Measurements from ENCODE around the gene SLC2A11. TPM values are rescaled to one million over a fixed set of nuclear protein-coding genes. Genes with fewer than 3 reads are reported as not detected.

Gene SLC2A11
- total RNA-seq, 4 donors from 2014 or later, result 6.9 to 28.9 (median 13.4) TPM

- Histone ChIP-seq H3K4me3 (peak overlapping the region; percentile 71 to 86 (median 74)), H3K27ac (peak overlapping the region; percentile 90 to 97 (median 93)), H3K36me3 (peaks cover 0 to 19% (median 0%) of the 10 kb centered on the region in 3 donors), H3K4me1 (peaks cover 0 to 42% (median 19%) of the 10 kb centered on the region in 4 donors), H3K9me3 (no peaks in the 10 kb centered on the region), H3K27me3 (no peaks in the 10 kb centered on the region)
- WGBS, 2 donors, result 31 to 45% methylated on average over 11 of the region's 11 CpGs
- no peak for DNase-seq (ENCODE audit: low spot score in 2 of 2)
- TF ChIP-seq EP300 (IDR thresholded peaks at IDR 0.05) (no peak), POLR2A (IDR thresholded peaks at IDR 0.05) (no peak), CTCF (IDR thresholded peaks at IDR 0.05) (no peak)
Observed at GRCh38 chr22:23893121-23893944, 35.7 kb downstream of the SLC2A11 start.

GRCh38 chr22:23893945-23894709 is 36.5 kb downstream of the SLC2A11 start, which contains the start of gene MIF:
TSS of gene MIF (plus strand) at chr22:23894383. CDS start at chr22:23894475, 92 bp downstream.
- H3K27me3 ChIP-seq, result no peaks in the 10 kb centered on the region
- DNase-seq (ENCODE audit: low spot score in 2 of 2), result peak; percentile 87 to 89
- peak; percentile 35 to 97 for TF ChIP-seq EP300 (IDR thresholded peaks at IDR 0.05)
- peak; percentile 56 to 89 (median 74) for TF ChIP-seq CTCF (IDR thresholded peaks at IDR 0.05)
- TF ChIP-seq POLR2A (IDR thresholded peaks at IDR 0.05), result peak; percentile 93 to 95

GRCh38 chr22:23894710-23895598 is 37.3 kb downstream of the SLC2A11 start:
- Histone ChIP-seq H3K27me3 (no peaks in the 10 kb centered on the region), H3K27ac (peak overlapping the region; percentile 90 to 97 (median 93)), H3K4me3 (peak overlapping the region; percentile 71 to 86 (median 74)), H3K36me3 (peaks cover 0 to 19% (median 0%) of the 10 kb centered on the region in 3 donors), H3K4me1 (peaks cover 0 to 35% (median 14%) of the 10 kb centered on the region in 4 donors), H3K9me3 (no peaks in the 10 kb centered on the region)
- peak; percentile 33 to 61 for DNase-seq (ENCODE audit: low spot score in 2 of 2)
- 3 to 4% methylated on average over 35 to 43 of the region's 79 CpGs for WGBS, 2 donors
- no peak for TF ChIP-seq POLR2A (IDR thresholded peaks at IDR 0.05)
- peak in 1 of 5 experiments; percentile 10 for TF ChIP-seq CTCF (IDR thresholded peaks at IDR 0.05)
- peak in 1 of 2 donors; percentile 6 for TF ChIP-seq EP300 (IDR thresholded peaks at IDR 0.05)

More at GRCh38 chr22:23893945-23894709, 36.5 kb downstream of the SLC2A11 start, which contains the start of gene MIF:
- WGBS, 2 donors, result 1 to 5% methylated on average over 31 to 37 of the region's 72 CpGs
- peaks cover 0 to 37% (median 15%) of the 10 kb centered on the region in 4 donors for H3K4me1 ChIP-seq
- H3K36me3 ChIP-seq, result peaks cover 0 to 19% (median 0%) of the 10 kb centered on the region in 3 donors
- no peaks in the 10 kb centered on the region for H3K9me3 ChIP-seq
- peak within 1 kb of the TSS; percentile 90 to 97 (median 93) for H3K27ac ChIP-seq
- peak within 1 kb of the TSS; percentile 71 to 86 (median 74) for H3K4me3 ChIP-seq

GRCh38 chr22:23895599-23896144 is 38.0 kb downstream of the SLC2A11 start:
- TF ChIP-seq CTCF (IDR thresholded peaks at IDR 0.05), result no peak
- no peak for TF ChIP-seq POLR2A (IDR thresholded peaks at IDR 0.05)
- TF ChIP-seq EP300 (IDR thresholded peaks at IDR 0.05), result no peak
- H3K36me3 ChIP-seq, result peaks cover 0 to 19% (median 0%) of the 10 kb centered on the region in 3 donors
- H3K27ac ChIP-seq, result peak overlapping the region; percentile 90 to 97 (median 93)
- 90 to 91% methylated on average over 16 of the region's 16 CpGs for WGBS, 2 donors
- no peaks in the 10 kb centered on the region for H3K9me3 ChIP-seq
- H3K4me3 ChIP-seq, result peak overlapping the region; percentile 71 to 86 (median 74)
- DNase-seq (ENCODE audit: low spot score in 2 of 2), result no peak
- no peaks in the 10 kb centered on the region for H3K27me3 ChIP-seq
- peaks cover 0 to 35% (median 14%) of the 10 kb centered on the region in 4 donors for H3K4me1 ChIP-seq
